H9 (cell line): ENCODE results near the gene TRPC3. TPM values are rescaled to one million over a fixed set of nuclear protein-coding genes. Genes with fewer than 3 reads are reported as not detected.

Source experiments
- DNase-seq: peaks from one replicate; pipeline ENCODE4 v3.0.0-alpha.2; 2017
- H2AFZ ChIP-seq: one replicate; pipeline ENCODE4 v1.6.1; 2013; ENCODE audit warnings: mild to moderate bottlenecking, low read length, control low read depth, moderate library complexity
- H2AK5ac ChIP-seq: 2 replicates; pipeline ENCODE4 v1.6.1; 2013; ENCODE audit warnings: low read length, control low read depth, mixed read lengths; ENCODE audit not compliant: insufficient read length
- H2BK120ac ChIP-seq: one replicate; pipeline ENCODE4 v1.6.1; 2013; ENCODE audit warnings: low read depth, mild to moderate bottlenecking, low read length, control low read depth, inconsistent platforms; ENCODE audit not compliant: poor library complexity, severe bottlenecking
- H2BK12ac ChIP-seq: 2 replicates; pipeline ENCODE4 v1.6.1; 2013; ENCODE audit warnings: low read length, control low read depth, mixed read lengths, low read depth; ENCODE audit not compliant: insufficient read length
- H2BK15ac ChIP-seq: 2 replicates; pipeline ENCODE4 v1.6.1; 2013; ENCODE audit warnings: low read depth, low read length, control low read depth
- H2BK20ac ChIP-seq: one replicate; pipeline ENCODE4 v1.6.1; 2013; ENCODE audit warnings: low read depth, mild to moderate bottlenecking, low read length, control low read depth, inconsistent platforms; ENCODE audit not compliant: poor library complexity, severe bottlenecking
- H2BK5ac ChIP-seq: 2 replicates; pipeline ENCODE4 v1.6.1; 2013; ENCODE audit warnings: low read length, control low read depth, mixed read lengths; ENCODE audit not compliant: insufficient read length
- H3K14ac ChIP-seq: 2 replicates; pipeline ENCODE4 v1.6.1; 2013; ENCODE audit warnings: low read length, control low read depth; ENCODE audit not compliant: insufficient read depth
- H3K18ac ChIP-seq: 2 replicates; pipeline ENCODE4 v1.6.1; 2013; ENCODE audit warnings: low read depth, mild to moderate bottlenecking, mixed read lengths, low read length, control low read depth; ENCODE audit not compliant: insufficient read length
- H3K23ac ChIP-seq: 2 replicates; pipeline ENCODE4 v1.6.1; 2013; ENCODE audit warnings: low read length, control low read depth, mixed read lengths, low read depth; ENCODE audit not compliant: insufficient read length
- H3K23me2 ChIP-seq: 2 replicates; pipeline ENCODE4 v1.6.1; 2013; ENCODE audit warnings: low read depth, mild to moderate bottlenecking, mixed read lengths, low read length, control low read depth; ENCODE audit not compliant: insufficient read length, poor library complexity, severe bottlenecking
- H3K27ac ChIP-seq: 2 replicates; pipeline ENCODE4 v1.5.1; 2013; ENCODE audit warnings: low read length, control low read depth, mixed read lengths, low read depth; ENCODE audit not compliant: insufficient read length
- H3K27me3 ChIP-seq: 2 replicates; pipeline ENCODE4 v1.6.1; 2013; ENCODE audit warnings: low read length, control low read depth, inconsistent platforms; ENCODE audit not compliant: insufficient read depth
- H3K4ac ChIP-seq: 2 replicates; pipeline ENCODE4 v1.6.1; 2013; ENCODE audit warnings: low read depth, mild to moderate bottlenecking, control low read depth, inconsistent platforms, low read length, moderate library complexity
- H3K4me1 ChIP-seq: 2 replicates; pipeline ENCODE4 v1.6.1; 2013; ENCODE audit warnings: low read length, control low read depth, inconsistent platforms; ENCODE audit not compliant: insufficient read depth
- H3K4me2 ChIP-seq: 2 replicates; pipeline ENCODE4 v1.6.1; 2013; ENCODE audit warnings: low read length, control low read depth, mixed read lengths; ENCODE audit not compliant: insufficient read length, insufficient read depth
- H3K56ac ChIP-seq: 2 replicates; pipeline ENCODE4 v1.6.1; 2013; ENCODE audit warnings: low read depth, mild to moderate bottlenecking, mixed read lengths, low read length, control low read depth; ENCODE audit not compliant: insufficient read length
- H3K79me1 ChIP-seq: 2 replicates; pipeline ENCODE4 v1.6.1; 2013; ENCODE audit warnings: low read depth, mild to moderate bottlenecking, moderate library complexity, low read length, control low read depth, inconsistent platforms; ENCODE audit not compliant: insufficient read depth, poor library complexity, severe bottlenecking
- H3K79me2 ChIP-seq: 2 replicates; pipeline ENCODE4 v1.6.1; 2013; ENCODE audit warnings: low read length, control low read depth, inconsistent platforms; ENCODE audit not compliant: insufficient read depth
- H3K9ac ChIP-seq: 2 replicates; pipeline ENCODE4 v1.6.1; 2013; ENCODE audit warnings: low read length, control low read depth, mixed read lengths; ENCODE audit not compliant: insufficient read length; ENCODE audit errors: extremely low read depth
- H3K9me3 ChIP-seq: one replicate; pipeline ENCODE4 v1.6.1; 2013; ENCODE audit warnings: low read depth, low read length, inconsistent platforms; ENCODE audit not compliant: control insufficient read depth
- H3T11ph ChIP-seq: one replicate; pipeline ENCODE4 v1.6.1; 2013; ENCODE audit warnings: mild to moderate bottlenecking, low read length, control low read depth, inconsistent platforms
- H4K20me1 ChIP-seq: one replicate; pipeline ENCODE4 v1.6.1; 2013; ENCODE audit not compliant: control insufficient read depth, insufficient read length, insufficient read depth
- H4K5ac ChIP-seq: 2 replicates; pipeline ENCODE4 v1.6.1; 2013; ENCODE audit warnings: low read depth, mild to moderate bottlenecking, mixed read lengths, low read length, control low read depth; ENCODE audit not compliant: insufficient read length
- H4K8ac ChIP-seq: replicated peaks from 2 replicates; pipeline ENCODE4 v1.6.1; 2013; ENCODE audit warnings: low read length, control low read depth, mixed read lengths, low read depth; ENCODE audit not compliant: insufficient read length
- H4K91ac ChIP-seq: 2 replicates; pipeline ENCODE4 v1.6.1; 2013; ENCODE audit warnings: low read depth, mild to moderate bottlenecking, moderate library complexity, mixed read lengths, low read length, control low read depth; ENCODE audit not compliant: insufficient read length
- H3K27ac Mint-ChIP-seq, 3 experiments: 2 replicates in 2 of 3; 3 replicates in 1 of 3; pipeline ENCODE4 v1.8.0; 2020 to 2021; ENCODE audit warnings: mixed read lengths in 3 of 3, mild to moderate bottlenecking in 1 of 3, moderate library complexity in 1 of 3
- H3K27me3 Mint-ChIP-seq: 2 replicates; pipeline ENCODE4 v1.8.0; 2021; ENCODE audit warnings: low read depth, mild to moderate bottlenecking, moderate library complexity, mixed read lengths
- H3K36me3 Mint-ChIP-seq, 3 experiments: 2 replicates in 2 of 3; 3 replicates in 1 of 3; pipeline ENCODE4 v1.8.0; 2020 to 2021; ENCODE audit warnings: low read depth in 3 of 3, mixed read lengths in 3 of 3; ENCODE audit not compliant: insufficient read depth in 1 of 3
- H3K4me1 Mint-ChIP-seq, 2 experiments: 2 replicates each; pipeline ENCODE4 v1.8.0; 2020; ENCODE audit warnings: mixed read lengths in 2 of 2
- H3K4me3 Mint-ChIP-seq, 2 experiments: 2 replicates in 1 of 2; 3 replicates in 1 of 2; pipeline ENCODE4 v1.8.0; 2020 to 2021; ENCODE audit warnings: mild to moderate bottlenecking in 2 of 2, mixed read lengths in 2 of 2, moderate library complexity in 1 of 2
- H3K9me3 Mint-ChIP-seq, 2 experiments: 2 replicates in 1 of 2; 3 replicates in 1 of 2; pipeline ENCODE4 v1.8.0; 2020; ENCODE audit warnings: mild to moderate bottlenecking in 2 of 2, mixed read lengths in 2 of 2, moderate library complexity in 1 of 2
- WGBS: extraction: QIAGEN DNeasy Blood & Tissue Kit; methylation state at CpG from one replicate; pipeline ENCODE4 v1.1.7; 2013; ENCODE audit warnings: missing lambda C conversion rate, low lambda C conversion rate, mixed read lengths; ENCODE audit not compliant: insufficient read length; ENCODE audit errors: extremely low coverage; 5-methylcytosine and 5-hydroxymethylcytosine counted together
- total RNA-seq: library from RNA; stranded (reverse); gene quantifications from 2 replicates; pipeline ENCODE4 v1.2.1, GENCODE V29; 2021
- TF ChIP-seq, protein P1 (sequence below): fragments of 200-600 bp; sonication (generic); conservative IDR thresholded peaks from 3 replicates; pipeline ENCODE4 v1.8.0; 2021; ENCODE audit warnings: antibody characterized with exemption, mild to moderate bottlenecking

Gene TRPC3
- total RNA-seq, 1 experiment from 2014 or later: 0.13 TPM

GRCh38 chr4:121888134-121888533, 63.7 kb downstream of the TRPC3 start:
- H2BK12ac ChIP-seq: no peak overlapping the region
- DNase-seq: no peak
- H4K8ac ChIP-seq: no peak overlapping the region
- H3K23ac ChIP-seq: no peak overlapping the region
- no peak overlapping the region for H3K27ac ChIP-seq
- H3K27me3 ChIP-seq: no peaks in the 10 kb centered on the region
- H3K9ac ChIP-seq: no peak overlapping the region
- H2BK5ac ChIP-seq: no peak overlapping the region
- no peak overlapping the region for H3K4me3 Mint-ChIP-seq
- H4K91ac ChIP-seq: no peak overlapping the region
- H3T11ph ChIP-seq: no peak overlapping the region
- H3K18ac ChIP-seq: no peak overlapping the region
- no peaks in the 10 kb centered on the region for H3K27me3 Mint-ChIP-seq
- H3K36me3 Mint-ChIP-seq: no peaks in the 10 kb centered on the region
- no peak overlapping the region for H3K14ac ChIP-seq
- H3K4ac ChIP-seq: no peak overlapping the region
- H4K5ac ChIP-seq: no peak overlapping the region
- no peaks in the 10 kb centered on the region for H3K9me3 ChIP-seq
- H3K4me1 Mint-ChIP-seq: no peaks in the 10 kb centered on the region
- H3K23me2 ChIP-seq: no peaks in the 10 kb centered on the region
- H3K4me2 ChIP-seq: no peak overlapping the region
- no CpG with 5 or more reads among the region's 1 CpG for WGBS
- H2BK120ac ChIP-seq: no peak overlapping the region
- no peaks in the 10 kb centered on the region for H3K79me1 ChIP-seq
- H2BK20ac ChIP-seq: no peak overlapping the region
- H3K79me2 ChIP-seq: no peaks in the 10 kb centered on the region
- H3K4me1 ChIP-seq: no peaks in the 10 kb centered on the region
- no peak overlapping the region for H2BK15ac ChIP-seq
- H2AFZ ChIP-seq: no peak overlapping the region
- no peak overlapping the region for H2AK5ac ChIP-seq
- H3K27ac Mint-ChIP-seq: no peak overlapping the region
- TF ChIP-seq, protein P1, sequence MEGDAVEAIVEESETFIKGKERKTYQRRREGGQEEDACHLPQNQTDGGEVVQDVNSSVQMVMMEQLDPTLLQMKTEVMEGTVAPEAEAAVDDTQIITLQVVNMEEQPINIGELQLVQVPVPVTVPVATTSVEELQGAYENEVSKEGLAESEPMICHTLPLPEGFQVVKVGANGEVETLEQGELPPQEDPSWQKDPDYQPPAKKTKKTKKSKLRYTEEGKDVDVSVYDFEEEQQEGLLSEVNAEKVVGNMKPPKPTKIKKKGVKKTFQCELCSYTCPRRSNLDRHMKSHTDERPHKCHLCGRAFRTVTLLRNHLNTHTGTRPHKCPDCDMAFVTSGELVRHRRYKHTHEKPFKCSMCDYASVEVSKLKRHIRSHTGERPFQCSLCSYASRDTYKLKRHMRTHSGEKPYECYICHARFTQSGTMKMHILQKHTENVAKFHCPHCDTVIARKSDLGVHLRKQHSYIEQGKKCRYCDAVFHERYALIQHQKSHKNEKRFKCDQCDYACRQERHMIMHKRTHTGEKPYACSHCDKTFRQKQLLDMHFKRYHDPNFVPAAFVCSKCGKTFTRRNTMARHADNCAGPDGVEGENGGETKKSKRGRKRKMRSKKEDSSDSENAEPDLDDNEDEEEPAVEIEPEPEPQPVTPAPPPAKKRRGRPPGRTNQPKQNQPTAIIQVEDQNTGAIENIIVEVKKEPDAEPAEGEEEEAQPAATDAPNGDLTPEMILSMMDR: no peak
- no peak overlapping the region for H3K56ac ChIP-seq
- no peaks in the 10 kb centered on the region for H4K20me1 ChIP-seq
- H3K9me3 Mint-ChIP-seq: no peaks in the 10 kb centered on the region
